ENCODE measurements around the gene LRRC7. TPM values are rescaled to one million over a fixed set of nuclear protein-coding genes. Genes with fewer than 3 reads are reported as not detected.

LRRC7 gene
- total RNA-seq, 4 donors from 2014 or later = 0.07 to 1.9 (median 0.62) TPM

DNA sequence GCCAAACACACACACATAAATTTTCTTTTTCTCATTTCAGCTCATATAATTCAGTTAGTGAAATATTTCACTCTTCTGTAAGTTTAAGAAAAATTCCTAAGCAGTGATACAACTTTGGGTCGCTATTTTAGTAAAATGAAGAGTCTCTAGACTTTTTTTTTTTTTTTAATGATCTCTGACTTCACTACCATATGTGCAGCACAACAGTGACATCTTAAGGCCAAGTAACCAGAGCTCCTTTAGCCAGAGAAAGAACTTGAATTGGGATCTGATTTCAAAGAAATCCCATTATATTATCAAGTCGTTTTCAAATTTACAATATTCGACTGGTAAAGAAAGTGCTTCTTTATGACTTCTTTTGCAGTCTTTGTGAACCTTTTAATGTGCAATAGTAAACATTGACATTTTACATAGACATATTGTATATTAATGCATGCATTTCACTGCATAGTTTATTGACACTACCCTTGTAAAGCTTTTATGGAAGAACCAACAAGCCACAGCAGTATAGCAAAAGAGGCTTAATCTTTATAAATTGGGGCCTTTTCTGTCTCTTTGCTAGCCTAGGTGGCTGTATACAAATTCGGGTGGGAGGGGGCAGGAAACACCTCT, 575.4 kb downstream of the LRRC7 start:
- H3K4me1 ChIP-seq = peaks cover 7 to 34% (median 13%) of the 10 kb centered on the region in 3 donors
- 34 to 48% methylated on average over 4 of the region's 4 CpGs for WGBS, 2 donors (ENCODE audit: low coverage in 1 of 2)
- H3K36me3 ChIP-seq = peaks cover 0 to 36% of the 10 kb centered on the region in 2 donors
- ATAC-seq = no peak
- H3K4me3 ChIP-seq = no peak overlapping the region
- no peaks in the 10 kb centered on the region for H3K27me3 ChIP-seq
- H3K9me3 ChIP-seq = no peaks in the 10 kb centered on the region
- H3K27ac ChIP-seq = no peak overlapping the region
- TF ChIP-seq EP300 (IDR thresholded peaks at IDR 0.05) (no peak), POLR2AphosphoS5 (IDR thresholded peaks at IDR 0.05) (no peak), POLR2A (IDR thresholded peaks at IDR 0.05) (no peak)
- TF ChIP-seq, protein P1, sequence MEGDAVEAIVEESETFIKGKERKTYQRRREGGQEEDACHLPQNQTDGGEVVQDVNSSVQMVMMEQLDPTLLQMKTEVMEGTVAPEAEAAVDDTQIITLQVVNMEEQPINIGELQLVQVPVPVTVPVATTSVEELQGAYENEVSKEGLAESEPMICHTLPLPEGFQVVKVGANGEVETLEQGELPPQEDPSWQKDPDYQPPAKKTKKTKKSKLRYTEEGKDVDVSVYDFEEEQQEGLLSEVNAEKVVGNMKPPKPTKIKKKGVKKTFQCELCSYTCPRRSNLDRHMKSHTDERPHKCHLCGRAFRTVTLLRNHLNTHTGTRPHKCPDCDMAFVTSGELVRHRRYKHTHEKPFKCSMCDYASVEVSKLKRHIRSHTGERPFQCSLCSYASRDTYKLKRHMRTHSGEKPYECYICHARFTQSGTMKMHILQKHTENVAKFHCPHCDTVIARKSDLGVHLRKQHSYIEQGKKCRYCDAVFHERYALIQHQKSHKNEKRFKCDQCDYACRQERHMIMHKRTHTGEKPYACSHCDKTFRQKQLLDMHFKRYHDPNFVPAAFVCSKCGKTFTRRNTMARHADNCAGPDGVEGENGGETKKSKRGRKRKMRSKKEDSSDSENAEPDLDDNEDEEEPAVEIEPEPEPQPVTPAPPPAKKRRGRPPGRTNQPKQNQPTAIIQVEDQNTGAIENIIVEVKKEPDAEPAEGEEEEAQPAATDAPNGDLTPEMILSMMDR (IDR thresholded peaks at IDR 0.05) = no peak

DNA sequence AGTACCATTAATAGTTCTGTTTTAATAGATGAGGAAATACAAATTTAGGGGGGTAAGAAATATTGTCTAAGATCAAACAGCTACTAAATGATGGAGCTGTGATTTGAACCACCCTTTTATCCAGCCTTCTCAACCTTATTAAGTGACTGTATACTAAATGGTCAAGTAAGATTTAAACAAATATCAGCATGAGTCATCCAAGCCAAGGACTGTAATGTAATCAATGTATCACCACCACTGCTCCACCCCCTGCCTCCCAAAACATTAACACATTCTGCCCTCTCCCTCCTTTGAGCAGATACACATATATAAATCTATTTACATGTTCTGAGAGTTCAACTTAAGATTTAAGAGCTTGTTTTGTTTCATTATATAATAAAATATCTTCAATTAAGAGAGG, 578.8 kb downstream of the LRRC7 start:
- H3K27me3 ChIP-seq = no peaks in the 10 kb centered on the region
- no peak overlapping the region for H3K4me3 ChIP-seq
- H3K4me1 ChIP-seq = peaks cover 0 to 13% (median 0%) of the 10 kb centered on the region in 3 donors
- H3K27ac ChIP-seq = no peak overlapping the region
- no peak for ATAC-seq
- H3K9me3 ChIP-seq = no peaks in the 10 kb centered on the region
- no peak for TF ChIP-seq POLR2AphosphoS5 (IDR thresholded peaks at IDR 0.05)
- no peak for TF ChIP-seq POLR2A (IDR thresholded peaks at IDR 0.05)
- TF ChIP-seq, protein P1 (IDR thresholded peaks at IDR 0.05) = no peak
- no peak for TF ChIP-seq EP300 (IDR thresholded peaks at IDR 0.05)
- peaks cover 0 to 67% of the 10 kb centered on the region in 2 donors for H3K36me3 ChIP-seq

DNA sequence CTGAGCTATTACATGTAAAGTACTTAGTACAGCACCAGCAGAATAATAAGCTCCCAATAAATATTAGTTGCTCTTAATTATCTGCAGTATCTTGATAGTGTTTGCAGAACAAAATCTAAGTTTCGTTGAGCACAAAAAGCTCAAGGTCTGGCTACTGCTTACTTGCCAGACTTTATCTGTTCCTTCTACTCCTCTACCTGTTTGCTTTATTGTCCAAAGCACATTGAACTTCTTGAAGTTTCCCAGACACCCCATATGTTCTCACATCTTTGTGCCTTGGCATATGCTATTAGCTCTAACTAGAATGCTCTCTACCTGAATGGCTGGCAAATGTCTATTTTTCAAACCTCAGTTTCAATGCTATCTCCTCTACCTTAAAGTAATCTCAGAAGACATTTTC, 582.7 kb downstream of the LRRC7 start:
- no peak overlapping the region for H3K27ac ChIP-seq
- H3K4me3 ChIP-seq = no peak overlapping the region
- WGBS, 2 donors (ENCODE audit: low coverage in 1 of 2) = 71 to 89% methylated on average over 1 of the region's 1 CpG
- peaks cover 0 to 52% of the 10 kb centered on the region in 2 donors for H3K36me3 ChIP-seq
- H3K27me3 ChIP-seq = no peaks in the 10 kb centered on the region
- H3K9me3 ChIP-seq = no peaks in the 10 kb centered on the region
- H3K4me1 ChIP-seq = no peaks in the 10 kb centered on the region
- ATAC-seq = no peak
- TF ChIP-seq, protein P1 (IDR thresholded peaks at IDR 0.05) = no peak
- TF ChIP-seq POLR2A (IDR thresholded peaks at IDR 0.05) (no peak), EP300 (IDR thresholded peaks at IDR 0.05) (no peak), POLR2AphosphoS5 (IDR thresholded peaks at IDR 0.05) (no peak)

DNA sequence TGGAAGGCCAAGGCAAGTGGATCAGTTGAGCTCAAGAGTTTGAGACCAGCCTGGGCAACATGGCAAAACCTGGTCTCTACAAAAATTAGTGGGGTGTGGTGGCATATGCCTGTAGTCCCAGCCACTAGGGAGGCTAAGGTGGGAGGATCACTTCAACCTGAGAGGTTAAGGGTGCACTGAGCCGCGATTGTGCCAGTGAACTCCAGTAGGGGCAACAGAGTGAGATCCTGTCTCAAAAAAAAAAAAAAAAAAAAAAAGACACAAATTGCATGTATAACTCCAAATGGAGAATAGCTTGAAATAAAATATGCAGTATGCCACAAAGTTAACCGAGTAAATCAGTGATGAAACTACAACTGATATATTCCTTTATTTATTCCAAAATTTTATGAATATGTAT, 586.0 kb downstream of the LRRC7 start:
- ATAC-seq = no peak
- WGBS, 2 donors (ENCODE audit: low coverage in 1 of 2) = 100% methylated on average over 1 to 2 of the region's 3 CpGs
- no peaks in the 10 kb centered on the region for H3K4me1 ChIP-seq
- H3K27ac ChIP-seq = no peak overlapping the region
- TF ChIP-seq EP300 (IDR thresholded peaks at IDR 0.05) (no peak), POLR2AphosphoS5 (IDR thresholded peaks at IDR 0.05) (no peak), POLR2A (IDR thresholded peaks at IDR 0.05) (no peak)
- TF ChIP-seq, protein P1 (IDR thresholded peaks at IDR 0.05) = no peak
- H3K4me3 ChIP-seq = no peak overlapping the region
- H3K27me3 ChIP-seq = no peaks in the 10 kb centered on the region
- peaks cover 0 to 38% of the 10 kb centered on the region in 2 donors for H3K36me3 ChIP-seq
- H3K9me3 ChIP-seq = no peaks in the 10 kb centered on the region

DNA sequence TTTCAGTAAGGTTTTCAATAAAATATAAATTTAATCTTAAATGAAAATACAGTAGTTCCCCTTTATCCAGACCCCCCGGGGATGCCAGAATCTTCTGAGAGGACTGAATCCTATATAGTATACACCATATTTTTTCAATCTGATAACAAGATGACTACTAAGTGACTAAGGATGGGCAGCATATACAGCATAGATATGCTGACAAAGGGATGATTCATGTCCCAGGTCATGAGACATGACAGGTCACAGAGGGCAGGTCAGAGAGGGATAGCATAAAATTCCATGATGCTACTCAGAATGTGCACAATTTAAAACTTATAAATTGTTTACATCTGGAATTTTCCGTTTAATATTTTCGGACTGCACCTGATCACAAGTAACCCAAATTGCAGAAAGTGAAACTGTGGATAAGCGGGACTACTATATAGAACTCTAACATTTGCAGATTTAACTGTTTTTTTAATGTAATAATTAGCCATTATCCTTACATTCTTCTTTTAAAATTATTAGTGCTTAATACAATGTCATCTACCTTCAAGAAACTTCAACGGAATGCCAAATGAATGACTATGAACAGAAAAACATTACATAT, 588.9 kb downstream of the LRRC7 start:
- 86 to 91% methylated on average over 5 of the region's 5 CpGs for WGBS, 2 donors (ENCODE audit: low coverage in 1 of 2)
- TF ChIP-seq POLR2AphosphoS5 (IDR thresholded peaks at IDR 0.05) = no peak
- TF ChIP-seq POLR2A (IDR thresholded peaks at IDR 0.05) = no peak
- TF ChIP-seq, protein P1 (IDR thresholded peaks at IDR 0.05) = no peak
- TF ChIP-seq EP300 (IDR thresholded peaks at IDR 0.05) = no peak

More for the DNA sequence above, 588.9 kb downstream of the LRRC7 start:
- ATAC-seq = no peak
- Histone ChIP-seq H3K36me3 (peaks cover 0 to 27% of the 10 kb centered on the region in 2 donors), H3K27me3 (no peaks in the 10 kb centered on the region), H3K4me3 (no peak overlapping the region), H3K4me1 (no peaks in the 10 kb centered on the region), H3K9me3 (no peaks in the 10 kb centered on the region), H3K27ac (no peak overlapping the region)

Measured in gastroesophageal sphincter (tissue), 4 donors.